ENCODE measurements around the gene PHTF2. TPM values are rescaled to one million over a fixed set of nuclear protein-coding genes. Genes with fewer than 3 reads are reported as not detected.

PHTF2 gene
- total RNA-seq, 1 experiment from 2014 or later: 52.0 TPM

GRCh38 chr7:77954773-77955555 lies 156.4 kb downstream of the PHTF2 start:
- H3K4me2 ChIP-seq: no peak overlapping the region
- no peaks in the 10 kb centered on the region for H3K79me2 ChIP-seq (ENCODE audit: low read depth)
- H3K36me3 ChIP-seq (ENCODE audit: low read depth): no peaks in the 10 kb centered on the region
- H3K27ac ChIP-seq: no peak overlapping the region
- no TSS peak for BruUV-seq (replicated peaks)
- H3K9me2 ChIP-seq (ENCODE audit: insufficient read depth): no peaks in the 10 kb centered on the region
- no peaks in the 10 kb centered on the region for H3K9me3 ChIP-seq (ENCODE audit: insufficient read depth, low read depth)
- no peaks in the 10 kb centered on the region for H4K20me1 ChIP-seq (ENCODE audit: insufficient read depth)
- intact Hi-C loops (cut with micrococcal nuclease; ENCODE audit: unreplicated experiment): no loop called here
- no peaks in the 10 kb centered on the region for H3F3A ChIP-seq (ENCODE audit: insufficient read depth, low read depth)
- no peak for TF ChIP-seq CTCF (conservative IDR thresholded peaks at IDR 0.05)
- TF ChIP-seq EZH2 (IDR thresholded peaks at IDR 0.05; ENCODE audit: low read depth): no peak
- POLR2A ChIA-PET (ENCODE audit: unreplicated experiment): interaction anchor here (0.7 kb wide), 2 partner anchors 77 to 426 kb away, joined by 6 to 13 read pairs; no protein-coding TSS in a partner anchor
- CTCF ChIA-PET: no interaction called here
- H3K27me3 ChIP-seq (ENCODE audit: insufficient read depth, low read depth): no peaks in the 10 kb centered on the region
- no peaks in the 10 kb centered on the region for H3K4me1 ChIP-seq (replicated peaks; ENCODE audit: insufficient read depth)
- DNase-seq: no peak
- H2AFZ ChIP-seq: no peak overlapping the region
- no peak overlapping the region for H3K4me3 ChIP-seq

DNA sequence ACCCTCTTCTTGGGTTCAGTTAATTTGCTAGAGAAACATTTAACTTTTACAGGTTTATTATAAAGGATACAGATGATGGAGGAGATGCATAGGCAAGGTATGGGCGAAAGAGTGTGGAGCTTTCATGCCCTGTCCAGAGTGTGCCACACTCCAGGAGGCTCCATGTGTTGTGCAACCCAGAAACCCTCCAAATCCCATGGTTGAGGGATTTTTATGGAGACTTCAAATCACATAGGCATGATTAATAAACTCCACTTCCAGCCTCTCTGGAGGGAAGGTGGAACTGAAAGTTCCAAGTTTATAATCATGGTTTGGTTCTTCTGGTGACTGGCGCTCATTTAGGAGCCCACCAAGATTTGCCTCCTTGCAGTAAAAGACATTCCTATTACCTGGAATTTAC lies 159.9 kb downstream of the PHTF2 start:
- H3K9me2 ChIP-seq (ENCODE audit: insufficient read depth): no peaks in the 10 kb centered on the region
- TF ChIP-seq EZH2 (IDR thresholded peaks at IDR 0.05; ENCODE audit: low read depth) (no peak), CTCF (conservative IDR thresholded peaks at IDR 0.05) (no peak)
- H3K4me1 ChIP-seq (replicated peaks; ENCODE audit: insufficient read depth): no peaks in the 10 kb centered on the region
- no peak overlapping the region for H3K27ac ChIP-seq
- H3K4me3 ChIP-seq: no peak overlapping the region
- no peaks in the 10 kb centered on the region for H4K20me1 ChIP-seq (ENCODE audit: insufficient read depth)
- H3K36me3 ChIP-seq (ENCODE audit: low read depth): no peaks in the 10 kb centered on the region
- no peaks in the 10 kb centered on the region for H3K9me3 ChIP-seq (ENCODE audit: insufficient read depth, low read depth)
- H3K79me2 ChIP-seq (ENCODE audit: low read depth): no peaks in the 10 kb centered on the region
- no peak overlapping the region for H2AFZ ChIP-seq
- H3F3A ChIP-seq (ENCODE audit: insufficient read depth, low read depth): no peaks in the 10 kb centered on the region
- ChIA-PET CTCF (no interaction called here), POLR2A (ENCODE audit: unreplicated experiment) (no interaction called here)
- no peaks in the 10 kb centered on the region for H3K27me3 ChIP-seq (ENCODE audit: insufficient read depth, low read depth)
- no peak overlapping the region for H3K4me2 ChIP-seq
- intact Hi-C loops (cut with micrococcal nuclease; ENCODE audit: unreplicated experiment): no loop called here
- DNase-seq: no peak
- no TSS peak for BruUV-seq (replicated peaks)

DNA sequence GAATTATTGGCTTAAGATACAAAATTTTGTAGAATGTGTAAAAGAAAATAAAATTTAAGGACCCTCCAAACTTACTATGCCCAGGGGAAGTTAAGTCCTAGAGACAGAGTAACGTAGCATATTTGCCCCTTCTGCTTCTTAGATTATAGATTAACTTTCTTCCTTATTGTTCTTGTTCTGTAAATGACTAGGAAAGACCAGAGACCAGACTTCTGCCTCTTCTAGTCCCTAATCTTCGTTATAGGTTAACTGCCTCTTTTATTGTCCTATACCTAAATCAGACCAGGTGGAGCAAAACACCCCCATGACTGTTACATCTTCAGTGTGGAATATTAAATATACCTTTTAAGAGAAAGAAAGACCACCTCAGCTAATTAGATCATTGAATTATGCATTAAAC lies 160.5 kb downstream of the PHTF2 start:
- CTCF ChIA-PET: no interaction called here
- TF ChIP-seq EZH2 (IDR thresholded peaks at IDR 0.05; ENCODE audit: low read depth): no peak
- TF ChIP-seq CTCF (conservative IDR thresholded peaks at IDR 0.05): no peak
- Histone ChIP-seq H3K4me2 (no peak overlapping the region), H3K36me3 (ENCODE audit: low read depth) (no peaks in the 10 kb centered on the region), H3K79me2 (ENCODE audit: low read depth) (no peaks in the 10 kb centered on the region), H3K9me2 (ENCODE audit: insufficient read depth) (no peaks in the 10 kb centered on the region), H2AFZ (no peak overlapping the region), H4K20me1 (ENCODE audit: insufficient read depth) (no peaks in the 10 kb centered on the region), H3K9me3 (ENCODE audit: insufficient read depth, low read depth) (no peaks in the 10 kb centered on the region), H3K4me3 (no peak overlapping the region), H3F3A (ENCODE audit: insufficient read depth, low read depth) (no peaks in the 10 kb centered on the region), H3K27ac (no peak overlapping the region), H3K4me1 (replicated peaks; ENCODE audit: insufficient read depth) (no peaks in the 10 kb centered on the region), H3K27me3 (ENCODE audit: insufficient read depth, low read depth) (no peaks in the 10 kb centered on the region)
- no peak for DNase-seq
- intact Hi-C loops (cut with micrococcal nuclease; ENCODE audit: unreplicated experiment): no loop called here
- no TSS peak for BruUV-seq (replicated peaks)
- POLR2A ChIA-PET (ENCODE audit: unreplicated experiment): no interaction called here

All from PC-9 (cell line).